ENCODE data around the gene POLA1. TPM values are rescaled to one million over a fixed set of nuclear protein-coding genes. Genes with fewer than 3 reads are reported as not detected.

Gene POLA1
- total and polyA plus RNA-seq, 2 of the 4 experiments (the other 2 are of a cell fraction) = 4.0 to 15.1 TPM

DNA sequence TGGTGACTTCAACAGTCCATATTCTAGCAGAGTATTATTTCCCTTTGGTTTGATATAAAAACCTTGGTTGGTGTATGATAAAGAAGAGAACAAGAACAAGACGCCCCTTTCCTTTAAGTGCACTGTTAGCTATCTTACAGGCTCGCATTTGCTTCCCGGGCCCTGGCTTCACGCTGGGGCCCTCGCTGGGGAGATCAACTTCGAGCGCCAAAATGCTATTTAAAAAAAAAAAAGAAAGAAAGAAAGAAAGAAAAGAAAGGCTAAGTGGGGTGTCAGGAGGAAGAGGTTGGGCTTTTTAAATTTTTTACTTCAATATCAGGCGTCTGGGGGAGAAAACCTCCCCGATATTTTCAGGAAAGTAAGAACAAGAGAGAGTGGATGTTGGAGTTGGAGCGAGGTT is 310.3 kb downstream of the POLA1 start (continued):
- TF ChIP-seq RFX5 (IDR thresholded peaks at IDR 0.05; ENCODE audit: low read depth, low read length) (no peak), MAZ (IDR thresholded peaks at IDR 0.05; ENCODE audit: borderline replicate concordance, low read depth, low read length) (no peak), POLR2A (IDR thresholded peaks at IDR 0.05; ENCODE audit: low read depth, low read length) (no peak), CHD1 (IDR thresholded peaks at IDR 0.05; ENCODE audit: low read depth, low read length) (no peak)

DNA sequence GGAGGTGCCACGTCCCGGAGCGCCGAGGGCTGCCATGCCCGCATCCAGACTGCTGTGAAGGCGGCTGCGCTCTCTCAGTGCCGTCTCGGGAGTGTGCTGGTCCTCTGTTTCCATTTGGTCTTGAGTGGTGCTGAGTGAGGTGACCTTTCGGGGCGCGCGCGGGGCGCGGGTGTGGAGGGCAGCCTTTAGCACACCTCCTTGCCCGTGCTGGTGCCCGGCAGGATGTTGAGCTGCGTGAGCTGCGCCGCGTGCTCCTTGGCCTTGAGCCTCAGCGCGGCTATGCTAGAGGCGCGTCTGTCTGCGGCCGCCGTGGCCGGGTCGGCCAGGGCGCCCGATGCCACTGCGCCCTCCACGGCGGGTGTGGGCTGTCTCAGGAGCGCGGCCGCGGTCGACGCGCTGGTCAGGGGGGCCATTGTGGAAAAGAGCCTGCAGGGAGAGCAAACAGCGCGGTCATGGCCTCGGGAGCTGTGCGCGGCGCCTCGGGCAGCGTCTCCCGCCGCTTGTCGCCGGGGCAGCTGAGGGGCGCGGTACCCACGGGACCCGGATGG is 310.8 kb downstream of the POLA1 start:
- no peaks in the 10 kb centered on the region for H3K9me1 ChIP-seq (ENCODE audit: insufficient read depth, low read length)
- H3K56ac ChIP-seq (ENCODE audit: extremely low read depth, insufficient read depth, low read length) = no peak overlapping the region
- no peak overlapping the region for H4K91ac ChIP-seq (ENCODE audit: insufficient read depth, low read depth, low read length)
- no peak overlapping the region for H4K5ac ChIP-seq (ENCODE audit: low read depth, low read length)
- no peak overlapping the region for H2AK5ac ChIP-seq (ENCODE audit: low read depth, low read length)
- H2BK15ac ChIP-seq (ENCODE audit: low read depth, low read length) = no peak overlapping the region
- intact Hi-C loops (cut with micrococcal nuclease) = loop anchor here (5.0 kb wide), 1 partner anchor 167 kb away; no protein-coding TSS in a partner anchor
- dilution Hi-C loops (cut with HindIII; ENCODE audit: low sequenced_read_pairs, unreplicated experiment) = no loop called here
- BruUV-seq (replicated peaks) = no TSS peak
- no peaks in the 10 kb centered on the region for H3K79me1 ChIP-seq (ENCODE audit: low read depth in 1 of 2, low read length in 2 of 2)
- H3K9ac ChIP-seq (ENCODE audit: low read depth, low read length) = no peak overlapping the region
- no peak overlapping the region for H3K23ac ChIP-seq (ENCODE audit: low read depth, low read length)
- H3K4me1 ChIP-seq (ENCODE audit: control insufficient read depth, insufficient read depth, low read length) = no peaks in the 10 kb centered on the region; the same call in 1 of the 2 replicates
- no peaks in the 10 kb centered on the region for H4K20me1 ChIP-seq (ENCODE audit: insufficient read depth, low read length)
- no peak overlapping the region for H2BK120ac ChIP-seq (ENCODE audit: low read depth, low read length)
- H3K4me2 ChIP-seq (ENCODE audit: low read depth, low read length) = peak overlapping the region; percentile 36; the same call in 1 of the 2 replicates
- WGBS, 2 experiments (ENCODE audit: extremely low coverage in 2 of 2, insufficient read length in 1 of 2) = 39% methylated on average over 7 of the region's 59 CpGs; no CpG with 5 or more reads in 1 of the 2 experiments
- no peak overlapping the region for H2BK20ac ChIP-seq (ENCODE audit: low read depth, low read length)
- H3K14ac ChIP-seq (replicated peaks; ENCODE audit: low read depth, low read length) = no peak overlapping the region
- H3K27me3 ChIP-seq (ENCODE audit: control insufficient read depth, insufficient read depth, low read length) = peaks cover 72% of the 10 kb centered on the region
- POLR2A ChIA-PET (ENCODE audit: unreplicated experiment) = no interaction called here
- peak overlapping the region; percentile 14; the same call in 1 of the 2 replicates for H3K4me3 ChIP-seq (ENCODE audit: insufficient read depth, low read depth, low read length)
- no peak overlapping the region for H3K27ac ChIP-seq (ENCODE audit: insufficient read depth, low read length)
- peak overlapping the region; percentile 51 for H2AFZ ChIP-seq (replicated peaks; ENCODE audit: low read length, poor library complexity)
- CTCF ChIA-PET = interaction anchor here (0.5 kb wide), 1 partner anchor 55 kb away, joined by 4 read pairs; no protein-coding TSS in a partner anchor
- in situ Hi-C loops (cut with MboI; ENCODE audit: low sequenced_read_pairs) = no loop called here
- ATAC-seq (ENCODE audit: low read depth) (no peak), DNase-seq (no peak)
- no peak overlapping the region for H3K4ac ChIP-seq (ENCODE audit: low read depth, low read length)
- H3K9me3 ChIP-seq (ENCODE audit: control insufficient read depth, insufficient read depth, low read length) = peaks cover 5% of the 10 kb centered on the region
- no peak overlapping the region for H2AK9ac ChIP-seq (replicated peaks; ENCODE audit: low read depth, low read length, poor library complexity)
- H4K8ac ChIP-seq (ENCODE audit: low read depth in 2 of 2, low read length in 2 of 2) = no peak overlapping the region
- H3K18ac ChIP-seq (ENCODE audit: low read depth, low read length) = no peak overlapping the region
- no peaks in the 10 kb centered on the region for H3K36me3 ChIP-seq (ENCODE audit: control insufficient read depth, insufficient read depth, low read length)
- H2BK5ac ChIP-seq (ENCODE audit: low read depth, low read length, poor library complexity, severe bottlenecking) = no peak overlapping the region
- no peak for TF ChIP-seq BHLHE40 (IDR thresholded peaks at IDR 0.05; ENCODE audit: low read depth, low read length)
- TF ChIP-seq MAFK (IDR thresholded peaks at IDR 0.05; ENCODE audit: low read depth, low read length) = no peak
- TF ChIP-seq CEBPB (IDR thresholded peaks at IDR 0.05; ENCODE audit: low read depth, low read length) = no peak
- no peak for TF ChIP-seq NFE2L2 (IDR thresholded peaks at IDR 0.05; ENCODE audit: low read depth, low read length)
- TF ChIP-seq MAZ (IDR thresholded peaks at IDR 0.05; ENCODE audit: borderline replicate concordance, low read depth, low read length) = no peak
- no peak for TF ChIP-seq POLR2A (IDR thresholded peaks at IDR 0.05; ENCODE audit: low read depth, low read length)
- TF ChIP-seq, protein P1, sequence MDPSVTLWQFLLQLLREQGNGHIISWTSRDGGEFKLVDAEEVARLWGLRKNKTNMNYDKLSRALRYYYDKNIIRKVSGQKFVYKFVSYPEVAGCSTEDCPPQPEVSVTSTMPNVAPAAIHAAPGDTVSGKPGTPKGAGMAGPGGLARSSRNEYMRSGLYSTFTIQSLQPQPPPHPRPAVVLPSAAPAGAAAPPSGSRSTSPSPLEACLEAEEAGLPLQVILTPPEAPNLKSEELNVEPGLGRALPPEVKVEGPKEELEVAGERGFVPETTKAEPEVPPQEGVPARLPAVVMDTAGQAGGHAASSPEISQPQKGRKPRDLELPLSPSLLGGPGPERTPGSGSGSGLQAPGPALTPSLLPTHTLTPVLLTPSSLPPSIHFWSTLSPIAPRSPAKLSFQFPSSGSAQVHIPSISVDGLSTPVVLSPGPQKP (IDR thresholded peaks at IDR 0.05; ENCODE audit: borderline replicate concordance, low read depth, low read length) = no peak
- TF ChIP-seq CTCF (conservative IDR thresholded peaks at IDR 0.05; ENCODE audit: low read depth, low read length) = no peak
- no peak for TF ChIP-seq SMC3 (IDR thresholded peaks at IDR 0.05; ENCODE audit: low read depth, low read length)
- no peak for TF ChIP-seq CHD1 (IDR thresholded peaks at IDR 0.05; ENCODE audit: low read depth, low read length)
- TF ChIP-seq USF2 (IDR thresholded peaks at IDR 0.05; ENCODE audit: low read depth, low read length) = no peak
- no peak for TF ChIP-seq FOS (IDR thresholded peaks at IDR 0.05; ENCODE audit: low read depth, low read length)
- no peak for TF ChIP-seq RFX5 (IDR thresholded peaks at IDR 0.05; ENCODE audit: low read depth, low read length)

All from IMR-90 (cell line).